ENCODE results near the gene IL12A. TPM values are rescaled to one million over a fixed set of nuclear protein-coding genes. Genes with fewer than 3 reads are reported as not detected.

The IL12A gene
- total RNA-seq, result under 1 TPM in 1 of 4 donors, not detected in 3; 0.73 TPM

DNA sequence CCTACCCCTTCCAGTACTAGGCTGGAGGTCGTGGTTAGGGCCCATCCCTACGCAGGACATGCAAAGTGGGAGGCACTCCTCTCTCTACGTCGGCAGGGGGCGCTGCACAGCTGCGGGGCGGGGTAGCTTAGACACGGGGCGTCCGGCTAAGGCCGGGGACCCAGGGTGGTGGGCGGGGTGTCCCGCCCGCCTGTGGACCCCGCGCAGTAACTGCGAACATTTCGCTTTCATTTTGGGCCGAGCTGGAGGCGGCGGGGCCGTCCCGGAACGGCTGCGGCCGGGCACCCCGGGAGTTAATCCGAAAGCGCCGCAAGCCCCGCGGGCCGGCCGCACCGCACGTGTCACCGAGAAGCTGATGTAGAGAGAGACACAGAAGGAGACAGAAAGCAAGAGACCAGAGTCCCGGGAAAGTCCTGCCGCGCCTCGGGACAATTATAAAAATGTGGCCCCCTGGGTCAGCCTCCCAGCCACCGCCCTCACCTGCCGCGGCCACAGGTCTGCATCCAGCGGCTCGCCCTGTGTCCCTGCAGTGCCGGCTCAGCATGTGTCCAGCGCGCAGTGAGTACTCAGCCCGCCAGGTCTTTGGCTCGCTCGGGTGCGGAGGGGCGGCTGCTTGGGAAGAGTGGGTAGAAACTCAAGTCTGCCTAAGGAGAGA lies at the start of gene IL12A:
Gene IL12A (plus strand): TSS at position 219 of the 655 bp plus-strand sequence.
- H3K27ac ChIP-seq, result peak within 1 kb of the TSS; percentile 14 to 29
- DNase-seq, result peak; percentile 71 to 75
- intact Hi-C loops (cut with DNase I; ENCODE audit: low total_unique reads), result no loop called here
- no peaks in the 10 kb centered on the region for H3K9me3 ChIP-seq
- no peaks in the 10 kb centered on the region for H3K36me3 ChIP-seq
- no peaks in the 10 kb centered on the region for H3K27me3 ChIP-seq
- no peaks in the 10 kb centered on the region for H3K4me1 ChIP-seq
- TF ChIP-seq POLR2A (IDR thresholded peaks at IDR 0.05), result peak in 1 of 2 donors; percentile 16
- TF ChIP-seq, protein P1, sequence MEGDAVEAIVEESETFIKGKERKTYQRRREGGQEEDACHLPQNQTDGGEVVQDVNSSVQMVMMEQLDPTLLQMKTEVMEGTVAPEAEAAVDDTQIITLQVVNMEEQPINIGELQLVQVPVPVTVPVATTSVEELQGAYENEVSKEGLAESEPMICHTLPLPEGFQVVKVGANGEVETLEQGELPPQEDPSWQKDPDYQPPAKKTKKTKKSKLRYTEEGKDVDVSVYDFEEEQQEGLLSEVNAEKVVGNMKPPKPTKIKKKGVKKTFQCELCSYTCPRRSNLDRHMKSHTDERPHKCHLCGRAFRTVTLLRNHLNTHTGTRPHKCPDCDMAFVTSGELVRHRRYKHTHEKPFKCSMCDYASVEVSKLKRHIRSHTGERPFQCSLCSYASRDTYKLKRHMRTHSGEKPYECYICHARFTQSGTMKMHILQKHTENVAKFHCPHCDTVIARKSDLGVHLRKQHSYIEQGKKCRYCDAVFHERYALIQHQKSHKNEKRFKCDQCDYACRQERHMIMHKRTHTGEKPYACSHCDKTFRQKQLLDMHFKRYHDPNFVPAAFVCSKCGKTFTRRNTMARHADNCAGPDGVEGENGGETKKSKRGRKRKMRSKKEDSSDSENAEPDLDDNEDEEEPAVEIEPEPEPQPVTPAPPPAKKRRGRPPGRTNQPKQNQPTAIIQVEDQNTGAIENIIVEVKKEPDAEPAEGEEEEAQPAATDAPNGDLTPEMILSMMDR (IDR thresholded peaks at IDR 0.05), result peak; percentile 66 to 91 (median 78)
- H3K4me3 ChIP-seq, result peak within 1 kb of the TSS; percentile 69 to 71

DNA sequence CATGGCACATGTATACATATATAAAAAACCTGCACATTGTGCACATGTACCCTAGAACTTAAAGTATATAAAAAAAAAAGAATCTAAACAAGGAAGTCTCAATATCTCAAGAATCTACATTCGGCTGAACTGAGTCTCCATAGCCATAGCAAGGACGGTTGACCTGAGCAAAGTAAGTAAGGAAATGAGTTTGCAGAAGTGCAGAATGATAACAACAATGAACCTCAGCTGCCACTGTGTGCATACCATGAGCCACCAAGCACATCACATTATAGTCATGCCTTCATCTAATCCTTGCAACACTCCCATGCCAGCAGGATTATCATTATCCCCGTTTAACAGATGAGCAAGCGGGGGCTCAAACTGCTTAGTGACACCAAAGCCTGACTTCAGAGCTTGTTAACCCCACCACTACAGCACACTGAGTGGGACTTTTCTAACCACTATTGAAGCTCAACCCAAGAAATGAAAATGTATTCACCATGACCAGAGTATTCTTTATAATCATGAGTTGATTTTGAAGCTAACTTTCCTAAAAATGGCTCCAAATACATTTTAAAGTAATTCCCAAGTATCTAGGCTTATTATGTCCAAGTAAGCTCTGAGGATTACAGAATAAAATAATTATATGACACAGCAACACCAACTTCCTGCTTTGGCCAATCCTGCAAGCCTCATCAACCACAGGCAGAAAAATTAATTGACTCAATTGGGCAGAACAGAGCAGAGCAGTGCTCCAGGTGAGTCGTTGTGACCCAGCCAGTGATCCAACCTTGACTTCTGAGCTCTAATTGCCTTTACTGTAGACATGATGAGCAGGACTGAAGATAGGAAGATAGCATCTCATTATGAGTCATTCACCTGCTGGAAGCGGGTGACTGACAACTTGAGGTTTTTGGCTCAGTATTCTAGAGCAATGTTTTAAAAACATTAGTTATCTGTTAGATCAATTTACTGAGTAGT lies 47.3 kb upstream of the IL12A start:
- Histone ChIP-seq H3K27me3 (no peaks in the 10 kb centered on the region), H3K4me3 (no peak overlapping the region), H3K4me1 (no peaks in the 10 kb centered on the region), H3K36me3 (no peaks in the 10 kb centered on the region), H3K9me3 (no peaks in the 10 kb centered on the region), H3K27ac (no peak overlapping the region)
- TF ChIP-seq, protein P1 (IDR thresholded peaks at IDR 0.05), result no peak
- no peak for TF ChIP-seq POLR2A (IDR thresholded peaks at IDR 0.05)
- intact Hi-C loops (cut with DNase I; ENCODE audit: low total_unique reads), result no loop called here
- DNase-seq, result no peak

DNA sequence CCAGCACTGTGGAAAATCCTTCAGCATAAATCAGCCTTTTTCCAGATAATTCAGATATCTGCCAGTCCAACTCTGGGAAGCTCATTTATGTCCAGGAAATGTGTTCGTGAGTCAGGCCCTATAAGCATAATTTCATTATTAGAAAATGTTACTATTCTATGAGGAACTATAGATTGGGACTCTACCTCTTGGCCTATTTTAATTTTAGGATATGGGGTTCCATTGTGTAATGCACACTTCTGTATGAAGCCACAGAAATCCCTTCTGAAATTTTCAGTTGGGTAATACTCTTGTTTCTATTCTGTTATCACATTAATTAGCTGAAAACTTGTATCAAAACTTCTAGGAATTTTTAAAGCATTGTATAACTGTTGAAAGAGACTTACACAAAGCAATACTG lies 43.9 kb upstream of the IL12A start:
- TF ChIP-seq, protein P1 (IDR thresholded peaks at IDR 0.05), result no peak
- intact Hi-C loops (cut with DNase I; ENCODE audit: low total_unique reads), result no loop called here
- Histone ChIP-seq H3K27ac (no peak overlapping the region), H3K4me3 (no peak overlapping the region), H3K36me3 (no peaks in the 10 kb centered on the region), H3K27me3 (no peaks in the 10 kb centered on the region), H3K4me1 (no peaks in the 10 kb centered on the region), H3K9me3 (no peaks in the 10 kb centered on the region)
- DNase-seq, result no peak

DNA sequence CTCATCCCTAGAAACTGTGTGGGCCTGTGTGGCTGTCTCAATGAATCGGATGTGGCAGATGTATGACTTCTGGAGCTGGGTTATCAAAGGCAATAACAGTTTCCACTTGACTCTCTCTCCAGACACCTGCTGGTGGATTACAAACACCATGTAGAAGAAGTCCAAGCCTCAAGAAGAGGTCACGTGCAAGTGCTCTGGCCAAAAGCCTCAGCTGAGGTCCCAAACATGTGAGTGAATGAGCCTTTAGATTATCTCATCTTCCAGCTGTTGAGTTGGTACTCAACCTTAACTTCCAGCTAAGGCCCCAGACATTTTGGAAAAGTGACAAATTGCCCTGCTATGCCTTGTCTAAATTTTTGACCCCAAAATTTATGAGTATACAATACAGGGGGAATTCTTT lies 42.7 kb upstream of the IL12A start:
- DNase-seq, result no peak
- Histone ChIP-seq H3K27me3 (no peaks in the 10 kb centered on the region), H3K36me3 (no peaks in the 10 kb centered on the region), H3K9me3 (no peaks in the 10 kb centered on the region), H3K27ac (no peak overlapping the region), H3K4me3 (no peak overlapping the region), H3K4me1 (no peaks in the 10 kb centered on the region)
- intact Hi-C loops (cut with DNase I; ENCODE audit: low total_unique reads), result no loop called here
- TF ChIP-seq, protein P1 (IDR thresholded peaks at IDR 0.05), result no peak
- no peak for TF ChIP-seq POLR2A (IDR thresholded peaks at IDR 0.05)

DNA sequence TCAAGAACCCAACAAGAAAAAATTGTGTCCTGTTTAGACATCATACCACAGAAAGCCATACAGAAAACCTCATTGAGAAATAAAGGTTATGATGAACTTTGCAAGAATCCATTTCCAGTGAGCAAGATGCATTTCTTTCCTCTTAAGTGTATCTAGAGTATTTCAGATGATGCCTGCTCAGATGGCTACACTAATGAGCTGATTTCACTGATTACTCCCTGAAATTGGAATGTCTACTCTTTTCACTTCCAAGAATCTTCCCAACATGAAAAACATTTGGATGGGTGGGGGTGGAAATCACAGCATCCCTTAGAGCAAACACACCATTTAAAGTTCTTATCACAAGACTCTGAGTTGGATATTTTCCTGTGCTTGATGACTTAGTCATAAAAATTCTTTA lies 41.4 kb upstream of the IL12A start:
- intact Hi-C loops (cut with DNase I; ENCODE audit: low total_unique reads), result no loop called here
- H3K4me3 ChIP-seq, result no peak overlapping the region

More for the DNA sequence above, 41.4 kb upstream of the IL12A start:
- Histone ChIP-seq H3K27ac (no peak overlapping the region), H3K9me3 (no peaks in the 10 kb centered on the region), H3K36me3 (no peaks in the 10 kb centered on the region), H3K4me1 (no peaks in the 10 kb centered on the region), H3K27me3 (no peaks in the 10 kb centered on the region)
- DNase-seq, result no peak
- TF ChIP-seq POLR2A (IDR thresholded peaks at IDR 0.05), result no peak
- TF ChIP-seq, protein P1 (IDR thresholded peaks at IDR 0.05), result no peak
